IMR-90 (cell line): ENCODE results near the gene LYPD3. TPM values are rescaled to one million over a fixed set of nuclear protein-coding genes. Genes with fewer than 3 reads are reported as not detected.

ENCODE experiments used
- ATAC-seq: fragments of 200-7000 bp; cut with Tn5 transposase; 2 replicates; pipeline ENCODE4 v1.9.1; 2020; ENCODE audit warnings: low read depth, mild to moderate bottlenecking, moderate library complexity
- BruUV-seq: library from RNA; stranded (reverse); fragments of 400-500 nt; replicated peaks from 2 replicates; lab custom pipeline; 2021; lab: Mats Ljungman, UMichigan
- CTCF ChIA-PET: fragments of 300-600 bp; formaldehyde crosslinking; extraction: SDS; loops from one replicate; lab custom pipeline; 2021; ENCODE audit warnings: antibody characterized with exemption; lab: Yijun Ruan, JAX
- POLR2A ChIA-PET: fragments of 300-600 bp; sonication (Branson Sonifier 250); formaldehyde crosslinking; loops from one replicate; lab custom pipeline; 2022; ENCODE audit warnings: antibody characterized with exemption; ENCODE audit not compliant: unreplicated experiment; lab: Charles Lee
- DNase-seq: peaks from one replicate; pipeline ENCODE4 v3.0.0; 2013
- H2AFZ ChIP-seq: replicated peaks from 2 replicates; pipeline ENCODE3; 2013; ENCODE audit warnings: low read length, mild to moderate bottlenecking; ENCODE audit not compliant: poor library complexity
- H2AK5ac ChIP-seq: 2 replicates; pipeline ENCODE4 v1.6.1; 2013; ENCODE audit warnings: low read depth, low read length, inconsistent platforms
- H2AK9ac ChIP-seq: replicated peaks from 2 replicates; pipeline ENCODE3; 2013; ENCODE audit warnings: mild to moderate bottlenecking, low read depth, low read length, moderate library complexity; ENCODE audit not compliant: poor library complexity
- H2BK120ac ChIP-seq: 2 replicates; pipeline ENCODE4 v1.6.1; 2013; ENCODE audit warnings: low read depth, low read length, inconsistent platforms
- H2BK15ac ChIP-seq: 3 replicates; pipeline ENCODE4 v1.6.1; 2013; ENCODE audit warnings: low read depth, low read length, inconsistent platforms
- H2BK20ac ChIP-seq: 2 replicates; pipeline ENCODE4 v1.6.1; 2013; ENCODE audit warnings: low read depth, mild to moderate bottlenecking, inconsistent platforms, low read length, moderate library complexity
- H2BK5ac ChIP-seq: 2 replicates; pipeline ENCODE4 v1.6.1; 2013; ENCODE audit warnings: mild to moderate bottlenecking, low read depth, low read length, inconsistent platforms; ENCODE audit not compliant: poor library complexity, severe bottlenecking
- H3K14ac ChIP-seq: replicated peaks from 2 replicates; pipeline ENCODE4 v1.6.1; 2013; ENCODE audit warnings: low read depth, low read length, inconsistent platforms
- H3K18ac ChIP-seq: 2 replicates; pipeline ENCODE4 v1.6.1; 2013; ENCODE audit warnings: low read depth, low read length, control low read depth
- H3K23ac ChIP-seq: 2 replicates; pipeline ENCODE4 v1.6.1; 2013; ENCODE audit warnings: low read depth, low read length, inconsistent platforms
- H3K27ac ChIP-seq: 2 replicates; pipeline ENCODE4 v1.5.1; 2013; ENCODE audit warnings: mild to moderate bottlenecking, control low read depth, low read length; ENCODE audit not compliant: insufficient read depth
- H3K27me3 ChIP-seq: 2 replicates; pipeline ENCODE4 v1.6.1; 2013; ENCODE audit warnings: low read length; ENCODE audit not compliant: control insufficient read depth, insufficient read depth
- H3K36me3 ChIP-seq: 2 replicates; pipeline ENCODE4 v1.6.1; 2013; ENCODE audit warnings: low read length, mixed read lengths; ENCODE audit not compliant: control insufficient read depth, insufficient read depth
- H3K4ac ChIP-seq: 2 replicates; pipeline ENCODE4 v1.6.1; 2013; ENCODE audit warnings: low read depth, low read length, inconsistent platforms
- H3K4me1 ChIP-seq: 2 replicates; pipeline ENCODE4 v1.6.1; 2013; ENCODE audit warnings: low read length, mixed read lengths; ENCODE audit not compliant: control insufficient read depth, insufficient read depth
- H3K4me2 ChIP-seq: 2 replicates; pipeline ENCODE4 v1.6.1; 2013; ENCODE audit warnings: low read depth, mild to moderate bottlenecking, control low read depth, low read length, moderate library complexity
- H3K4me3 ChIP-seq: 2 replicates; pipeline ENCODE4 v1.5.1; 2013; ENCODE audit warnings: low read depth, mild to moderate bottlenecking, control low read depth, low read length, moderate library complexity; ENCODE audit not compliant: insufficient read depth
- H3K56ac ChIP-seq: 2 replicates; pipeline ENCODE4 v1.6.1; 2013; ENCODE audit warnings: low read length, inconsistent platforms; ENCODE audit not compliant: insufficient read depth; ENCODE audit errors: extremely low read depth
- H3K79me1 ChIP-seq, 2 experiments: 2 replicates each; pipeline ENCODE4 v1.6.1; 2013; ENCODE audit warnings: low read length in 2 of 2, inconsistent platforms in 1 of 2, low read depth in 1 of 2
- H3K9ac ChIP-seq: 2 replicates; pipeline ENCODE4 v1.6.1; 2013; ENCODE audit warnings: low read depth, low read length, control low read depth
- H3K9me1 ChIP-seq: 2 replicates; pipeline ENCODE4 v1.6.1; 2013; ENCODE audit warnings: low read length, inconsistent platforms; ENCODE audit not compliant: insufficient read depth
- H3K9me3 ChIP-seq: 2 replicates; pipeline ENCODE4 v1.6.1; 2013; ENCODE audit warnings: low read length; ENCODE audit not compliant: control insufficient read depth, insufficient read depth
- H4K20me1 ChIP-seq: 2 replicates; pipeline ENCODE4 v1.6.1; 2013; ENCODE audit warnings: low read length, inconsistent platforms; ENCODE audit not compliant: insufficient read depth
- H4K5ac ChIP-seq: 2 replicates; pipeline ENCODE4 v1.6.1; 2013; ENCODE audit warnings: mild to moderate bottlenecking, low read depth, low read length, control low read depth
- H4K8ac ChIP-seq, 2 experiments: 2 replicates each; pipeline ENCODE4 v1.6.1; 2013; ENCODE audit warnings: low read depth in 2 of 2, low read length in 2 of 2, control low read depth in 1 of 2, inconsistent platforms in 1 of 2
- H4K91ac ChIP-seq: 2 replicates; pipeline ENCODE4 v1.6.1; 2013; ENCODE audit warnings: low read depth, low read length, inconsistent platforms; ENCODE audit not compliant: insufficient read depth
- BHLHE40 ChIP-seq: fragments of 150-350 bp; IDR thresholded peaks from 2 replicates; pipeline ENCODE4 v1.6.1; 2016; ENCODE audit warnings: mild to moderate bottlenecking, low read depth, low read length
- CEBPB ChIP-seq: IDR thresholded peaks from 2 replicates; pipeline ENCODE4 v1.6.1; 2012; ENCODE audit warnings: low read depth, low read length, improper control_type of control experiment
- FOS ChIP-seq: fragments of 150-350 bp; IDR thresholded peaks from 2 replicates; pipeline ENCODE4 v1.6.1; 2016; ENCODE audit warnings: low read depth, low read length
- MAFK ChIP-seq: IDR thresholded peaks from 2 replicates; pipeline ENCODE4 v1.6.1; 2012; ENCODE audit warnings: low read depth, low read length, improper control_type of control experiment
- NFE2L2 ChIP-seq: fragments of 150-350 bp; IDR thresholded peaks from 2 replicates; pipeline ENCODE4 v1.6.1; 2016; ENCODE audit warnings: low read depth, mild to moderate bottlenecking, low read length
- POLR2A ChIP-seq: IDR thresholded peaks from 2 replicates; pipeline ENCODE4 v1.6.1; 2012; ENCODE audit warnings: mild to moderate bottlenecking, low read depth, low read length
- WGBS, 2 experiments: methylation state at CpG; one replicate each; pipeline versions ENCODE4 v1.1.5 to v1.1.7; 2013; ENCODE audit warnings: missing lambda C conversion rate in 2 of 2; ENCODE audit not compliant: insufficient read length in 1 of 2; ENCODE audit errors: extremely low coverage in 2 of 2; 5-methylcytosine and 5-hydroxymethylcytosine counted together
- dilution Hi-C: fragments of 300-500 bp; cut with HindIII; formaldehyde crosslinking; loops from one replicate; pipeline ENCODE4 v1.14.3; 2018; ENCODE audit warnings: low sequenced_read_pairs; ENCODE audit not compliant: unreplicated experiment
- in situ Hi-C: fragments of 300-500 bp; cut with MboI; formaldehyde crosslinking; loops from 3 replicates; pipeline ENCODE4 v1.14.3; 2019; ENCODE audit warnings: low sequenced_read_pairs, inconsistent platforms, mixed read lengths
- intact Hi-C: fragments of 100-400 bp; cut with micrococcal nuclease; formaldehyde crosslinking; loops from 2 replicates; pipeline ENCODE4 v1.10.0; 2022
- polyA plus RNA-seq, 3 experiments: library from polyadenylated mRNA; depleted of rRNA; stranded (reverse); fragments of >200 nt; gene quantifications; 2 replicates each; pipeline ENCODE4 v1.2.3, GENCODE V29; 2012; ENCODE audit warnings: low replicate concordance in 1 of 3
- total RNA-seq: library from RNA; depleted of rRNA; stranded (reverse); fragments of >200 nt; gene quantifications from 2 replicates; pipeline ENCODE4 v1.2.3, GENCODE V29; 2012
- TF ChIP-seq, protein P1 (sequence below): fragments of 150-350 bp; IDR thresholded peaks from 2 replicates; pipeline ENCODE4 v1.6.1; 2016; ENCODE audit warnings: low read depth, mild to moderate bottlenecking, low read length, moderate library complexity, borderline replicate concordance

The LYPD3 gene
- total and polyA plus RNA-seq, 2 of the 4 experiments (the other 2 are of a cell fraction) = 0.18 to 1.1 TPM

DNA sequence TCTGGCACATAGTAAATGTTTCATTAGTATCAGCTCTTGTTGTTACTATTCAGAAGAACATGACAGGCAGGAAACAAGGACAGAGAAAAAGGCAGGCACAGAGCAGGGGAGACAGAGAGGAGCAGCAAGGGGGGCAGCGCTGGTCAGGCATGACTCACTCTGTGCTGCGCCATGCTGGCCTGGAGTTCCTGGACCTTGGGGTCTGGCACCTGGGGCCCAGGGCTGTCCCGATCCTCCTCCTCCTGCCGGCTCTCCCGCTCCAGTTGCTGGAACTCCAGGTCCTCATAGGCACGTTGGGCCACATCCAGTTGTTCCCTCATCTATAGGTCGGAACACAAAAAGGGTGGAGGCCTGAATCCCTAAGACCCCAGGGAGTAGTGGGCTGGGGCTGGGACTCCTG lies 31.6 kb upstream of the LYPD3 start:
- intact Hi-C loops = no loop called here
- Histone ChIP-seq H2BK5ac (no peak overlapping the region), H2AFZ (no peak overlapping the region), H2AK5ac (no peak overlapping the region), H2BK20ac (no peak overlapping the region), H4K5ac (no peak overlapping the region), H3K14ac (no peak overlapping the region), H3K9me1 (no peaks in the 10 kb centered on the region), H4K8ac (no peak overlapping the region), H3K9ac (no peak overlapping the region), H3K4ac (no peak overlapping the region), H3K56ac (no peak overlapping the region), H3K36me3 (peaks cover 21% of the 10 kb centered on the region), H2BK15ac (no peak overlapping the region), H3K79me1 (peaks cover 0 to 1% of the 10 kb centered on the region in 2 experiments; a peak in 2 of 4 replicates), H3K9me3 (no peaks in the 10 kb centered on the region), H3K4me2 (no peak overlapping the region), H4K20me1 (no peaks in the 10 kb centered on the region; the same call in 1 of the 2 replicates), H3K23ac (no peak overlapping the region), H3K4me3 (no peak overlapping the region), H3K18ac (no peak overlapping the region), H3K4me1 (no peaks in the 10 kb centered on the region), H2AK9ac (no peak overlapping the region), H4K91ac (no peak overlapping the region), H3K27me3 (no peaks in the 10 kb centered on the region), H2BK120ac (no peak overlapping the region), H3K27ac (no peak overlapping the region)
- TF ChIP-seq NFE2L2 (no peak), BHLHE40 (no peak), CEBPB (no peak), POLR2A (no peak), FOS (no peak), MAFK (no peak)
- TF ChIP-seq, protein P1, sequence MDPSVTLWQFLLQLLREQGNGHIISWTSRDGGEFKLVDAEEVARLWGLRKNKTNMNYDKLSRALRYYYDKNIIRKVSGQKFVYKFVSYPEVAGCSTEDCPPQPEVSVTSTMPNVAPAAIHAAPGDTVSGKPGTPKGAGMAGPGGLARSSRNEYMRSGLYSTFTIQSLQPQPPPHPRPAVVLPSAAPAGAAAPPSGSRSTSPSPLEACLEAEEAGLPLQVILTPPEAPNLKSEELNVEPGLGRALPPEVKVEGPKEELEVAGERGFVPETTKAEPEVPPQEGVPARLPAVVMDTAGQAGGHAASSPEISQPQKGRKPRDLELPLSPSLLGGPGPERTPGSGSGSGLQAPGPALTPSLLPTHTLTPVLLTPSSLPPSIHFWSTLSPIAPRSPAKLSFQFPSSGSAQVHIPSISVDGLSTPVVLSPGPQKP = no peak
- dilution Hi-C loops = no loop called here
- no TSS peak for BruUV-seq
- in situ Hi-C loops = no loop called here
- ChIA-PET POLR2A (no interaction called here), CTCF (no interaction called here)
- 67% methylated on average over 1 of the region's 7 CpGs; no CpG with 5 or more reads in 1 of the 2 experiments for WGBS, 2 experiments
- DNase-seq (no peak), ATAC-seq (no peak)
